Glutamatergic neuron (in vitro differentiated cells): ENCODE results near the gene TIPRL. TPM values are rescaled to one million over a fixed set of nuclear protein-coding genes. Genes with fewer than 3 reads are reported as not detected.
A peak's percentile ranks its signal among the peaks of the same experiment; 100 is the strongest.

Experiments used
- DNase-seq: peaks from one replicate; pipeline ENCODE4 v3.0.0; 2022
- H3K27ac Mint-ChIP-seq: one replicate; pipeline ENCODE4 v1.8.0; 2020; ENCODE audit warnings: mild to moderate bottlenecking, mixed read lengths, inconsistent platforms; ENCODE audit not compliant: unreplicated experiment
- H3K27me3 Mint-ChIP-seq: one replicate; pipeline ENCODE4 v1.8.0; 2020; ENCODE audit warnings: mild to moderate bottlenecking, moderate library complexity, mixed read lengths, inconsistent platforms; ENCODE audit not compliant: unreplicated experiment
- H3K36me3 Mint-ChIP-seq: one replicate; pipeline ENCODE4 v1.8.0; 2020; ENCODE audit warnings: mild to moderate bottlenecking, mixed read lengths, inconsistent platforms; ENCODE audit not compliant: unreplicated experiment
- H3K4me1 Mint-ChIP-seq: one replicate; pipeline ENCODE4 v1.8.0; 2020; ENCODE audit warnings: mild to moderate bottlenecking, low read depth, mixed read lengths, inconsistent platforms; ENCODE audit not compliant: unreplicated experiment
- H3K4me3 Mint-ChIP-seq: one replicate; pipeline ENCODE4 v1.8.0; 2020; ENCODE audit warnings: mild to moderate bottlenecking, mixed read lengths, inconsistent platforms; ENCODE audit not compliant: unreplicated experiment
- H3K9me3 Mint-ChIP-seq: one replicate; pipeline ENCODE4 v1.8.0; 2020; ENCODE audit warnings: mild to moderate bottlenecking, moderate library complexity, mixed read lengths, inconsistent platforms; ENCODE audit not compliant: unreplicated experiment
- CTCF ChIP-seq: fragments of 200-600 bp; sonication (generic); IDR thresholded peaks from one replicate; pipeline ENCODE4 v1.5.0; 2021; ENCODE audit not compliant: partially characterized antibody, unreplicated experiment
- long read RNA-seq: library from polyadenylated mRNA; unstranded; transcript quantifications from one replicate; pipeline ENCODE4 v2.0.0, GENCODE V29; 2020; ENCODE audit not compliant: unreplicated experiment
- total RNA-seq: library from RNA; stranded (reverse); fragmentation: NEBNext Ultra II Directional; extraction: Animal tissue kit (Norgen Biotek cat#: 25700); gene quantifications from one replicate; pipeline ENCODE4 v1.2.1, GENCODE V29; 2021; ENCODE audit not compliant: unreplicated experiment

TIPRL gene
- total RNA-seq = 27.8 TPM
- long read RNA-seq, transcript TIPRL-202 (7 exons, 3,032 nt) = major isoform, 19 of 25 reads
- long read RNA-seq, partial matches to known transcripts = 2 of 25 reads
- long read RNA-seq, other reads (novel, unspliced or antisense) = 4 of 25 reads

- Mint-ChIP-seq H3K27ac (no peak within 1 kb of the TSS), H3K27me3 (peaks cover 1% of the 10 kb centered on the region), H3K4me1 (no peaks in the 10 kb centered on the region), H3K4me3 (no peak within 1 kb of the TSS), H3K9me3 (peaks cover 2% of the 10 kb centered on the region), H3K36me3 (no peaks in the 10 kb centered on the region)
- peak; percentile 97 for DNase-seq
- TF ChIP-seq CTCF = peak; percentile 93
These were observed at the start of gene TIPRL for GRCh38 chr1:168178638-168179437. Gene TIPRL, plus strand, starts transcription at chr1:168178962. Its CDS starts 116 bp downstream, at chr1:168179078.

- Mint-ChIP-seq H3K36me3 (peaks cover 15% of the 10 kb centered on the region), H3K27ac (no peak overlapping the region), H3K27me3 (no peaks in the 10 kb centered on the region), H3K4me3 (no peak overlapping the region), H3K4me1 (peaks cover 20% of the 10 kb centered on the region), H3K9me3 (peaks cover 7% of the 10 kb centered on the region)
- DNase-seq = no peak
- no peak for TF ChIP-seq CTCF
These were observed 48.8 kb upstream of the TIPRL start for GRCh38 chr1:168129933-168130332.

GRCh38 chr1:168134132-168134531, 44.6 kb upstream of the TIPRL start:
- H3K9me3 Mint-ChIP-seq = peaks cover 12% of the 10 kb centered on the region
- H3K27me3 Mint-ChIP-seq = peaks cover 11% of the 10 kb centered on the region
- TF ChIP-seq CTCF = no peak
- H3K27ac Mint-ChIP-seq = peak overlapping the region; percentile 29
- DNase-seq = no peak
- H3K4me1 Mint-ChIP-seq = peaks cover 27% of the 10 kb centered on the region
- H3K4me3 Mint-ChIP-seq = peak overlapping the region; percentile 97
- H3K36me3 Mint-ChIP-seq = peaks cover 8% of the 10 kb centered on the region

- Mint-ChIP-seq H3K27ac (peak overlapping the region; percentile 62), H3K4me1 (peaks cover 27% of the 10 kb centered on the region), H3K4me3 (peak overlapping the region; percentile 97), H3K9me3 (peaks cover 12% of the 10 kb centered on the region), H3K27me3 (peaks cover 11% of the 10 kb centered on the region), H3K36me3 (peaks cover 8% of the 10 kb centered on the region)
- no peak for TF ChIP-seq CTCF
- peak; percentile 32 for DNase-seq
These were observed 44.1 kb upstream of the TIPRL start for GRCh38 chr1:168134642-168135041.
